ENCODE results near the gene CBX7.

GRCh38 chr22:39098026-39098425, 54.5 kb downstream of the CBX7 start:
- TF ChIP-seq REST (IDR thresholded peaks at IDR 0.05) = no peak
- no peak for TF ChIP-seq CTCF (IDR thresholded peaks at IDR 0.05; ENCODE audit: low read depth, low read length, missing input control)
- TF ChIP-seq RAD21 (IDR thresholded peaks at IDR 0.05) = no peak
- TF ChIP-seq EGR1 (IDR thresholded peaks at IDR 0.05; ENCODE audit: low read depth in 2 of 2) = no peak
- TF ChIP-seq MAX (IDR thresholded peaks at IDR 0.05) = no peak
- no peak for TF ChIP-seq TAF1 (conservative IDR thresholded peaks at IDR 0.05)
- TF ChIP-seq JUND (IDR thresholded peaks at IDR 0.05) = no peak
